Keratinocyte (primary cell): ENCODE data around the gene SLC25A47. TPM values are rescaled to one million over a fixed set of nuclear protein-coding genes. Genes with fewer than 3 reads are reported as not detected.

Experiments used
- DNase-seq: peaks from one replicate; pipeline ENCODE4 v3.0.0-alpha.2; 2011; ENCODE audit warnings: low read depth, missing footprints, low spot score
- FAIRE-seq: peaks from 2 replicates; lab custom pipeline; 2011; peaks lifted over from hg19 to GRCh38; lab: Jason Lieb, UNC
- H2AFZ ChIP-seq: 2 replicates; pipeline ENCODE4 v1.6.0; 2012; ENCODE audit warnings: low read length, control low read depth, inconsistent platforms; ENCODE audit not compliant: control insufficient read depth
- H3K27ac ChIP-seq: 2 replicates; pipeline ENCODE4 v1.5.1; 2011; ENCODE audit warnings: low read length; ENCODE audit not compliant: control insufficient read depth, insufficient read depth
- H3K27me3 ChIP-seq: 3 replicates; pipeline ENCODE4 v1.6.0; 2011; ENCODE audit warnings: low read length; ENCODE audit not compliant: control insufficient read depth, insufficient read depth; ENCODE audit errors: extremely low read depth
- H3K36me3 ChIP-seq, 2 experiments: 2 replicates in 1 of 2; 3 replicates in 1 of 2; pipeline ENCODE4 v1.5.1; 2011; ENCODE audit warnings: low read length in 2 of 2, mild to moderate bottlenecking in 1 of 2; ENCODE audit not compliant: control insufficient read depth in 2 of 2, insufficient read depth in 2 of 2; ENCODE audit errors: extremely low read depth in 1 of 2
- H3K4me1 ChIP-seq: 3 replicates; pipeline ENCODE4 v1.5.1; 2011; ENCODE audit warnings: low read length; ENCODE audit not compliant: control insufficient read depth, insufficient read depth; ENCODE audit errors: extremely low read depth
- H3K4me2 ChIP-seq: 3 replicates; pipeline ENCODE4 v1.6.0; 2011; ENCODE audit warnings: low read depth, low read length; ENCODE audit not compliant: control insufficient read depth, insufficient read depth; ENCODE audit errors: extremely low read depth
- H3K4me3 ChIP-seq, 3 experiments: fragments of 200-600 bp in 1 of 3; sonication (generic) in 1 of 3; 2 replicates in 2 of 3; 3 replicates in 1 of 3; pipeline ENCODE4 v1.5.1; 2011 to 2016; ENCODE audit warnings: low read length in 3 of 3, mild to moderate bottlenecking in 3 of 3, control low read depth in 2 of 3, inconsistent platforms in 1 of 3, low read depth in 1 of 3, mixed read lengths in 1 of 3, mixed run types in 1 of 3, moderate library complexity in 1 of 3; ENCODE audit not compliant: control insufficient read depth in 2 of 3, insufficient read depth in 2 of 3; ENCODE audit errors: extremely low read depth in 1 of 3
- H3K79me2 ChIP-seq: 2 replicates; pipeline ENCODE4 v1.6.0; 2012; ENCODE audit warnings: low read length; ENCODE audit not compliant: control insufficient read depth, insufficient read depth
- H3K9ac ChIP-seq: 3 replicates; pipeline ENCODE4 v1.6.0; 2011; ENCODE audit warnings: low read length; ENCODE audit not compliant: control insufficient read depth, insufficient read depth; ENCODE audit errors: extremely low read depth
- H3K9me1 ChIP-seq: 3 replicates; pipeline ENCODE4 v1.6.0; 2011; ENCODE audit warnings: low read length; ENCODE audit not compliant: control insufficient read depth, insufficient read depth; ENCODE audit errors: extremely low read depth
- H3K9me3 ChIP-seq: 2 replicates; pipeline ENCODE4 v1.5.1; 2012; ENCODE audit warnings: low read depth, low read length; ENCODE audit not compliant: control insufficient read depth
- H4K20me1 ChIP-seq: 3 replicates; pipeline ENCODE4 v1.6.0; 2011; ENCODE audit warnings: low read length; ENCODE audit not compliant: control insufficient read depth, insufficient read depth; ENCODE audit errors: extremely low read depth
- EZH2 ChIP-seq: IDR thresholded peaks from one replicate; pipeline ENCODE4 v1.6.1; 2012; ENCODE audit warnings: inconsistent platforms, mild to moderate bottlenecking, low read length, moderate library complexity
- dilution Hi-C: fragments of 300-500 bp; cut with MboI; formaldehyde crosslinking; loops from one replicate; pipeline ENCODE4 v1.7.0; 2020; ENCODE audit warnings: low sequenced_read_pairs; ENCODE audit not compliant: extremely low pct_ligation_motif_present
- polyA plus RNA-seq, 5 experiments: library from polyadenylated mRNA; depleted of rRNA in 3 of 5; stranded (reverse) in 3 of 5; stranded (forward) in 1 of 5; unstranded in 1 of 5; fragments of >200 nt; gene quantifications; 1 replicate in 1 of 5; 2 replicates in 3 of 5; 3 replicates in 1 of 5; pipeline versions ENCODE4 v1.2.1 to v1.2.3, GENCODE V29; 2011 to 2012; ENCODE audit warnings: missing spikeins in 2 of 5, low read depth in 1 of 5, low replicate concordance in 1 of 5
- TF ChIP-seq, protein P1 (sequence below), 3 experiments: IDR thresholded peaks in 1 of 3; conservative IDR thresholded peaks in 1 of 3; optimal IDR thresholded peaks in 1 of 3; 2 replicates in 2 of 3; 3 replicates in 1 of 3; pipeline versions ENCODE3 to v1.5.1; 2011; ENCODE audit warnings: low read length in 3 of 3, mild to moderate bottlenecking in 3 of 3, moderate library complexity in 2 of 3, control low read depth in 1 of 3, inconsistent platforms in 1 of 3; ENCODE audit not compliant: insufficient read depth in 2 of 3; ENCODE audit errors: extremely low read depth in 1 of 3

The SLC25A47 gene
- polyA plus RNA-seq, 1 donor (not counting 4 experiments of a cell fraction or from before 2014, with no cell fraction given): not detected

GRCh38 chr14:100292301-100292775 lies 30.8 kb upstream of the SLC25A47 start:
- TF ChIP-seq, protein P1, sequence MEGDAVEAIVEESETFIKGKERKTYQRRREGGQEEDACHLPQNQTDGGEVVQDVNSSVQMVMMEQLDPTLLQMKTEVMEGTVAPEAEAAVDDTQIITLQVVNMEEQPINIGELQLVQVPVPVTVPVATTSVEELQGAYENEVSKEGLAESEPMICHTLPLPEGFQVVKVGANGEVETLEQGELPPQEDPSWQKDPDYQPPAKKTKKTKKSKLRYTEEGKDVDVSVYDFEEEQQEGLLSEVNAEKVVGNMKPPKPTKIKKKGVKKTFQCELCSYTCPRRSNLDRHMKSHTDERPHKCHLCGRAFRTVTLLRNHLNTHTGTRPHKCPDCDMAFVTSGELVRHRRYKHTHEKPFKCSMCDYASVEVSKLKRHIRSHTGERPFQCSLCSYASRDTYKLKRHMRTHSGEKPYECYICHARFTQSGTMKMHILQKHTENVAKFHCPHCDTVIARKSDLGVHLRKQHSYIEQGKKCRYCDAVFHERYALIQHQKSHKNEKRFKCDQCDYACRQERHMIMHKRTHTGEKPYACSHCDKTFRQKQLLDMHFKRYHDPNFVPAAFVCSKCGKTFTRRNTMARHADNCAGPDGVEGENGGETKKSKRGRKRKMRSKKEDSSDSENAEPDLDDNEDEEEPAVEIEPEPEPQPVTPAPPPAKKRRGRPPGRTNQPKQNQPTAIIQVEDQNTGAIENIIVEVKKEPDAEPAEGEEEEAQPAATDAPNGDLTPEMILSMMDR (optimal IDR thresholded peaks at IDR 0.05 in 1 of 3, IDR thresholded peaks at IDR 0.05 in 1 of 3, conservative IDR thresholded peaks at IDR 0.05 in 1 of 3; ENCODE audit: extremely low read depth in 1 of 3, insufficient read depth in 2 of 3, low read length in 3 of 3): no peak
- no peak for TF ChIP-seq EZH2
- Histone ChIP-seq H3K27ac (no peak overlapping the region), H3K4me1 (no peaks in the 10 kb centered on the region), H3K79me2 (no peaks in the 10 kb centered on the region), H3K4me2 (no peak overlapping the region), H3K9me1 (no peaks in the 10 kb centered on the region), H2AFZ (no peak overlapping the region), H3K4me3 (no peak overlapping the region), H3K9me3 (no peaks in the 10 kb centered on the region), H3K9ac (no peak overlapping the region), H3K36me3 (no peaks in the 10 kb centered on the region), H3K27me3 (no peaks in the 10 kb centered on the region), H4K20me1 (no peaks in the 10 kb centered on the region)
- FAIRE-seq: no peak
- no peak for DNase-seq
- dilution Hi-C loops: no loop called here

DNA sequence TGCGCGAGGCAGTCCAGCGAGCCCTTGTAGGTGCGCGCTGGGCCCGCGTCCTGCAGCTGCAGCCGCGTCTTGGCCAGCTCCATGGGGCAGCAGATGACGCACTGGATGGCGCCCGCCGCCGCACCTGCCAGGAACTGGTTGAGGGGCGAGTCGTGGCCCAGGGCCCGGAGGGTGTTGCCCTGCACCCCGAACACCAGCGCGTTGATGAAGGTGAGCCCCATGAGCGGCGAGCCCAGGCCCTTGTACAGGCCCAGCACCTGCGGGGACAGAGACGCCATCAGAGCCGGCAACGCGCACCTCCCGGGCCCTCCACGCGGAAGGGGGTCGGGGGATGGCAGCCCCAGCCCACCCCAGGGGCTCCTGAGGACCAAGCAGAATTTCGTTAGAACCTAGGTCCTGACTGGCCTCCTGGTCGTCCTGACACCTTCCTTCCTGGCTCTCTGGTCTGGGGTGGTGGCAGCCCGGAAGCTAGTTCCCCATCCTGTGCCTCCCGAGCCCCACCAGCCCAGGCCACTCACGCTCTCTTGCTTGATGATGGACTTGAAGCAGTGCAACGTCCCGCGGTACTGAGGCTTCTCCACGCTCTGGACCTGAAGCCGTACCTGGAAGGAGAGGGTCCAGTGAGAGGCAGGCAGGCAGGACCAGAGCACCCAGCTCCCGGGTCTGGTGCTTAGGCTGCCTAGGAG lies 30.2 kb upstream of the SLC25A47 start:
- dilution Hi-C loops: no loop called here
- no peak for DNase-seq
- Histone ChIP-seq H3K9me1 (no peaks in the 10 kb centered on the region), H3K4me1 (no peaks in the 10 kb centered on the region), H3K9ac (no peak overlapping the region), H3K4me3 (no peak overlapping the region), H3K27me3 (no peaks in the 10 kb centered on the region), H4K20me1 (no peaks in the 10 kb centered on the region), H3K36me3 (no peaks in the 10 kb centered on the region), H3K4me2 (no peak overlapping the region), H3K27ac (no peak overlapping the region), H2AFZ (no peak overlapping the region), H3K9me3 (no peaks in the 10 kb centered on the region), H3K79me2 (no peaks in the 10 kb centered on the region)
- no peak for FAIRE-seq
- TF ChIP-seq, protein P1 (optimal IDR thresholded peaks at IDR 0.05 in 1 of 3, IDR thresholded peaks at IDR 0.05 in 1 of 3, conservative IDR thresholded peaks at IDR 0.05 in 1 of 3; ENCODE audit: extremely low read depth in 1 of 3, insufficient read depth in 2 of 3, low read length in 3 of 3): no peak
- TF ChIP-seq EZH2: no peak
